Gastroesophageal sphincter (tissue), 4 donors: ENCODE measurements around the gene CHMP2B. TPM values are rescaled to one million over a fixed set of nuclear protein-coding genes. Genes with fewer than 3 reads are reported as not detected.

ENCODE experiments used
- ATAC-seq: fragments of 150-250 bp; one replicate; pipeline ENCODE4 v1.9.1; 2016; ENCODE audit warnings: mild to moderate bottlenecking, moderate library complexity
- H3K27ac ChIP-seq, 4 donors: fragments of 200-600 bp; sonication (generic) in 3 of 4; 1 replicate in 3 of 4; 2 replicates in 1 of 4; pipeline ENCODE4 v1.5.1; 2016 to 2019
- H3K27me3 ChIP-seq: fragments of 200-600 bp; sonication (generic); one replicate; pipeline ENCODE4 v1.5.1; 2019
- H3K36me3 ChIP-seq, 2 donors: fragments of 200-600 bp; sonication (generic); one replicate each; pipeline ENCODE4 v1.5.1; 2019; ENCODE audit warnings: control low read depth in 1 of 2
- H3K4me1 ChIP-seq, 3 donors: fragments of 200-600 bp; sonication (generic); 1 replicate in 2 of 3; 2 replicates in 1 of 3; pipeline ENCODE4 v1.5.1; 2016 to 2019; ENCODE audit warnings: control low read depth in 2 of 3
- H3K4me3 ChIP-seq, 2 donors: fragments of 200-600 bp; sonication (generic); one replicate each; pipeline ENCODE4 v1.5.1; 2019; ENCODE audit warnings: mild to moderate bottlenecking in 1 of 2, moderate library complexity in 1 of 2
- H3K9me3 ChIP-seq, 3 donors: fragments of 200-600 bp; sonication (generic); one replicate each; pipeline ENCODE4 v1.5.1; 2017 to 2019; ENCODE audit warnings: control low read depth in 2 of 3
- EP300 ChIP-seq: sonication (generic); formaldehyde crosslinking; IDR thresholded peaks from one replicate; pipeline ENCODE4 v1.6.1; 2017; ENCODE audit warnings: antibody characterized with exemption, mild to moderate bottlenecking
- POLR2A ChIP-seq, 2 donors: fragments of 450-650 bp; IDR thresholded peaks; one replicate each; pipeline ENCODE4 v1.6.1; 2017; ENCODE audit warnings: antibody characterized with exemption in 2 of 2, mild to moderate bottlenecking in 2 of 2, moderate library complexity in 1 of 2
- POLR2AphosphoS5 ChIP-seq: sonication (generic); formaldehyde crosslinking; IDR thresholded peaks from one replicate; pipeline ENCODE4 v1.6.1; 2017; ENCODE audit warnings: antibody characterized with exemption
- WGBS, 2 donors: methylation state at CpG; one replicate each; pipeline ENCODE4 v1.1.5; 2018; ENCODE audit warnings: low coverage in 1 of 2; 5-methylcytosine and 5-hydroxymethylcytosine counted together
- total RNA-seq, 4 donors: library from RNA; depleted of rRNA; stranded (reverse); fragments of >200 nt; gene quantifications; one replicate each; pipeline ENCODE4 v1.1.0, GENCODE V29; 2016
- TF ChIP-seq, protein P1 (sequence below), 4 experiments: fragments of 200-600 bp in 2 of 4; fragments of 450-650 bp in 2 of 4; sonication (generic) in 1 of 4; IDR thresholded peaks; one replicate each; pipeline ENCODE4 v1.5.1; 2017 to 2019; ENCODE audit warnings: antibody characterized with exemption in 4 of 4, mild to moderate bottlenecking in 2 of 4, moderate library complexity in 2 of 4

CHMP2B gene
- total RNA-seq, 4 donors from 2014 or later: 42.3 to 63.3 (median 44.2) TPM

GRCh38 chr3:87268646-87269211 lies 41.6 kb downstream of the CHMP2B start:
- Histone ChIP-seq H3K9me3 (no peaks in the 10 kb centered on the region), H3K27me3 (no peaks in the 10 kb centered on the region), H3K36me3 (no peaks in the 10 kb centered on the region), H3K4me3 (no peak overlapping the region), H3K4me1 (no peaks in the 10 kb centered on the region), H3K27ac (no peak overlapping the region)
- ATAC-seq: no peak
- WGBS, 2 donors: 69 to 77% methylated on average over 3 to 4 of the region's 4 CpGs
- TF ChIP-seq POLR2A (IDR thresholded peaks at IDR 0.05) (no peak), EP300 (no peak), POLR2AphosphoS5 (no peak)
- TF ChIP-seq, protein P1, sequence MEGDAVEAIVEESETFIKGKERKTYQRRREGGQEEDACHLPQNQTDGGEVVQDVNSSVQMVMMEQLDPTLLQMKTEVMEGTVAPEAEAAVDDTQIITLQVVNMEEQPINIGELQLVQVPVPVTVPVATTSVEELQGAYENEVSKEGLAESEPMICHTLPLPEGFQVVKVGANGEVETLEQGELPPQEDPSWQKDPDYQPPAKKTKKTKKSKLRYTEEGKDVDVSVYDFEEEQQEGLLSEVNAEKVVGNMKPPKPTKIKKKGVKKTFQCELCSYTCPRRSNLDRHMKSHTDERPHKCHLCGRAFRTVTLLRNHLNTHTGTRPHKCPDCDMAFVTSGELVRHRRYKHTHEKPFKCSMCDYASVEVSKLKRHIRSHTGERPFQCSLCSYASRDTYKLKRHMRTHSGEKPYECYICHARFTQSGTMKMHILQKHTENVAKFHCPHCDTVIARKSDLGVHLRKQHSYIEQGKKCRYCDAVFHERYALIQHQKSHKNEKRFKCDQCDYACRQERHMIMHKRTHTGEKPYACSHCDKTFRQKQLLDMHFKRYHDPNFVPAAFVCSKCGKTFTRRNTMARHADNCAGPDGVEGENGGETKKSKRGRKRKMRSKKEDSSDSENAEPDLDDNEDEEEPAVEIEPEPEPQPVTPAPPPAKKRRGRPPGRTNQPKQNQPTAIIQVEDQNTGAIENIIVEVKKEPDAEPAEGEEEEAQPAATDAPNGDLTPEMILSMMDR (IDR thresholded peaks at IDR 0.05): no peak

DNA sequence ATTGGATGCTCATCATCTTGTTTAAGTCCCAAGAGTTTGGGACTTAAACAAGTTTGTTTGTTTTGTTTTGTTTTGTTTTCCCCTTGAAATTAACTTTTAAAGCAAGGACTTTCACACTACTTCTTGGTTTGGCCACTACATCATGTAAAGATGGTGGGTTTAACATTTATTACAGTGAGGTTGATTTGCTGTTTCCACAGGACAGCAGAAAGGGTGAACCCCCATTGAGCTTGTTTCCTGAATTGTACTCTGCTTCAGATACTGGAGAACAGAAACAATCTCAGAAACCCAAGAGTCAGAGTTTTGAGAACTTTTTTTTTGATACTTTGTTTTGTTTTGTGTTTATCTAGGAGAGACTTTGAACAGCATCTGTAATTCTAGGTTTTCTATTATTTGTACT lies 42.6 kb downstream of the CHMP2B start:
- Histone ChIP-seq H3K4me1 (no peaks in the 10 kb centered on the region), H3K4me3 (no peak overlapping the region), H3K36me3 (no peaks in the 10 kb centered on the region), H3K27ac (no peak overlapping the region), H3K9me3 (no peaks in the 10 kb centered on the region), H3K27me3 (no peaks in the 10 kb centered on the region)
- TF ChIP-seq, protein P1 (IDR thresholded peaks at IDR 0.05): no peak
- TF ChIP-seq EP300: no peak
- TF ChIP-seq POLR2A (IDR thresholded peaks at IDR 0.05): no peak
- no peak for TF ChIP-seq POLR2AphosphoS5
- ATAC-seq: no peak

DNA sequence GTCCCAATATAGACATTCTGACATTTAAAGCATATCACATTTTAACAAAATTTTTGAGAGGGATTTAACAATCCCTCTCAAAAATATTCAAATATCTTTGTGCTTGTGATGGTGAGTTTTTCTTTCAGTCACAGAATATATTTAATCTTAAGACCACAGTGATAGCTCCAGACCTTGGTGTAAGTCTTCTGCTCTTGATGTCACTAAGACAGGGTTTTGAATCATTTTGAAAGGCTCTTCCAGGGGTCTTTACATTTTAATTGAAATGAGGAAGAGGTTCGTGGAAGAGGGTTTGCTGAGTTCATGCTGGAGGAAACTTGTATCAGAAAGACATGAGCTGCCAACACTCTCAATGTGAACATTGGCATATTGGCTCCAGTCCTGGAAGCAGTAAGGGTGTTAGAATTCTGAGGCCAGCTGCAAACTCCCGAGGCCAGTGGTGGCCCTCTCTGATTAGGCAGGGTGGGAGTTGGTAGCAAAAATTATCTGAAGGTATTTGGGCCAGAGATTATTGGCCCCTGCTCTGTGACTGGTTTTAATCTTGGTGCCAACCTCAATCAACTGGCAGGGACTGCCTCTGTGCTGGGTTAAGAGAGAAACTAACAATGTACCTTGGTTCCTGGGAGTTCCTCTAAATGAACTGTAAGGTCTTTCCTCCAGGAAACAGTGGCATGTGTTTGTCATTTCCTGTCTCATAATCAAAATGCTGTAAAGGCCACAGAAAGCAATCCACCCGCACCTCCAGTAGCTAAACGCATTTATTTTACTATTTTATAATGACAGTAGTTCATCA lies 44.0 kb downstream of the CHMP2B start:
- TF ChIP-seq POLR2A (IDR thresholded peaks at IDR 0.05) (no peak), EP300 (no peak), POLR2AphosphoS5 (no peak)
- TF ChIP-seq, protein P1 (IDR thresholded peaks at IDR 0.05): no peak
- Histone ChIP-seq H3K27ac (no peak overlapping the region), H3K27me3 (no peaks in the 10 kb centered on the region), H3K36me3 (no peaks in the 10 kb centered on the region), H3K4me3 (no peak overlapping the region), H3K4me1 (no peaks in the 10 kb centered on the region), H3K9me3 (no peaks in the 10 kb centered on the region)
- no peak for ATAC-seq
- WGBS, 2 donors: 60 to 62% methylated on average over 3 to 4 of the region's 4 CpGs

DNA sequence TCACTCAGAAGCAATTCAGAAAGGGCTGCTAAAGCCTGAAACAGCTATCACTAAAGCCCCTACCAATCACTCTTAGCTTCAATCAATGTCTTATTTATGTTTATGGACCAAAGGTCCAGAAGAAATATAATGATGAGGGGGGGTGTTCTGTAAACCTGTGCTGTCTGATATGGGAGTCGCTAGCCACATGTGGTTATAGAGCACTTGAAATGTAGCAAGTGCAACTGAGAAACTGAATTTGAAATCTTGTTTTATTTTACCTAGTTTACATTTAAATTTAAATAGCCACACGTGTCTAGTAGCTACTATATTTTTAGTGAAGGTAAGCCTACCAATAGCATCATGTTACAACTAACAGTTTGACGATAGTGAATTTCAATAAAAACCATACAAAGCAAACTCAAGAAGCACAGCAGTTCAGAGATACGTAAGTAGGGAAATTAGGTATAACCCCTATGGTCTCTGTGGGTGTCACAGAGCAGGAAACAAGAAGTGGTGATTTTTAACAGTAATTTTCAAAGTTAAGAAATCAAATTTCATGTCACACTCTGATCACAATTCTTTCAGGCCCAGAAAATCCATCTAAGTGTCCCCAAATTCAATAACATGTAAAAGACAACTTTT lies 45.7 kb downstream of the CHMP2B start:
- Histone ChIP-seq H3K9me3 (no peaks in the 10 kb centered on the region), H3K4me3 (no peak overlapping the region), H3K27me3 (no peaks in the 10 kb centered on the region), H3K27ac (no peak overlapping the region), H3K4me1 (no peaks in the 10 kb centered on the region), H3K36me3 (no peaks in the 10 kb centered on the region)
- 78 to 81% methylated on average over 4 of the region's 4 CpGs for WGBS, 2 donors
- ATAC-seq: no peak
- TF ChIP-seq, protein P1 (IDR thresholded peaks at IDR 0.05): no peak
- no peak for TF ChIP-seq EP300
- TF ChIP-seq POLR2AphosphoS5: no peak
- no peak for TF ChIP-seq POLR2A (IDR thresholded peaks at IDR 0.05)
